H1 (cell line): Measurements from ENCODE around the gene SNX25. TPM values are rescaled to one million over a fixed set of nuclear protein-coding genes. Genes with fewer than 3 reads are reported as not detected.

Source experiments
- ATF2 ChIP-seq: IDR thresholded peaks from 2 replicates; pipeline ENCODE4 v1.6.1; 2012; ENCODE audit warnings: low read length, inconsistent platforms
- CREB1 ChIP-seq: IDR thresholded peaks from 2 replicates; pipeline ENCODE4 v1.6.1; 2012; ENCODE audit warnings: inconsistent platforms
- KDM4A ChIP-seq: IDR thresholded peaks from one replicate; pipeline ENCODE4 v1.7.1; 2012; ENCODE audit warnings: low read depth, mild to moderate bottlenecking, moderate library complexity, low read length, inconsistent platforms; ENCODE audit not compliant: severe bottlenecking
- POU5F1 ChIP-seq: IDR thresholded peaks from 2 replicates; pipeline ENCODE4 v1.6.1; 2011; ENCODE audit warnings: low read depth, mild to moderate bottlenecking, low read length, moderate library complexity
- SP1 ChIP-seq: IDR thresholded peaks from 2 replicates; pipeline ENCODE4 v1.6.1; 2011; ENCODE audit warnings: low read depth, low read length
- SP2 ChIP-seq: IDR thresholded peaks from 2 replicates; pipeline ENCODE4 v1.6.1; 2012; ENCODE audit warnings: mild to moderate bottlenecking, low read length, inconsistent platforms
- TBP ChIP-seq: IDR thresholded peaks from 2 replicates; pipeline ENCODE4 v1.6.1; 2011; ENCODE audit warnings: low read depth, low read length, improper control_type of control experiment
- polyA plus RNA-seq, 7 experiments: library from polyadenylated mRNA; depleted of rRNA in 3 of 7; stranded (reverse) in 5 of 7; unstranded in 2 of 7; fragments of >200 nt in 5 of 7; fragments of 200-250 nt in 2 of 7; gene quantifications; 1 replicate in 5 of 7; 2 replicates in 1 of 7; 4 replicates in 1 of 7; pipeline versions ENCODE4 v1.2.1 to v1.2.3, GENCODE V29; 2011 to 2013; ENCODE audit warnings: missing spikeins in 2 of 7, mixed read lengths in 2 of 7
- total RNA-seq: library from RNA; stranded (reverse); fragmentation: NEBNext Ultra II Directional; extraction: Animal tissue kit (Norgen Biotek cat#: 25700); gene quantifications from 2 replicates; pipeline ENCODE4 v1.2.1, GENCODE V29; 2021

Gene SNX25
- total and polyA plus RNA-seq, 2 of the 8 experiments (the other 6 are each of a cell fraction or from before 2014, with no cell fraction given), result 5.4 to 19.9 TPM

DNA sequence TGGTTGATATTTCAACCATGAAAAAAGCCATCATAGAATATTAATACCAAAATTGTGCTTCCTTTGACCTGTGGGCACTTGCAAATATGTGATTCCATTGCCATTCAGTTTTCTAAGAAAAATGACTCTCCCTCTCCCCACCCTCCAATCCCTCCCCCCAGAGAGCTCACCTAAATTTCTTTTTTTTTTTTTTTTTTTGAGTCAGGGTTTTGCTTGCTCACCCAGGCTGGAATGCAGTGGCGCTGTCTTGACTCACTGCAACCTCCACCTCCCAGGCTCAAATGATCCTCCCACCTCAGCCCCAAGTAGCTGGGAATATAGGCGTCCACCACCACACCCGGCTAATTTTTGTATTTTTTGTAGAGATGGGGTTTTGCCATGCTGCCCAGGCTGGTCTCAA lies 47.0 kb downstream of the SNX25 start (continued):
- TF ChIP-seq KDM4A (no peak), TBP (no peak), ATF2 (no peak), CREB1 (no peak), POU5F1 (no peak), SP1 (no peak), SP2 (no peak)
